ENCODE results near the gene TMIGD2.

DNA sequence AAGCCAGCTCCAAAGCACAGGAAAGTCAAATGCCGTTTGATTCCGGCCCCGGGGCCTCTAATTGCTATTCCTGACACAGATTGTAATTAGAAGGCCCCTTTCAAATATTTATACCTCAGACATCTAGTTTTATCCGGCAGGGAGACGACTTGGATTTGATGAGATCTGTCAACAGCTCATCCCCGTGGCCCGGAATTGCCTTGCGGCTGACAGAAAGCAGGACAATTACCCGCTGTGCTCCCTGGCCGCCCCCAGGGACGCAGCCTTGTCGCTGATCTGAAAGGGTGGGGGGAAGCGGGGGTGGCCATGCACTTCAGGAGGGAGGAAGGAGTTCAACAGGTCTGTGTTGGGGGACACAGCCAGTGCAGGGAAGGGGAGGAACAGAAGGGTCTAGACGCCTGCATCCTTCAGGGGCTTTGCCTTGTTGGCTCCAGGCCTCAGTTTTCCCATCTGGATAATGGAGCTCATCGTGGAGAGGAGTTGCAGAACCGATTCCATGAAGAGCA lies 24.9 kb downstream of the TMIGD2 start:
- no peak for TF ChIP-seq POLR2AphosphoS5 (IDR thresholded peaks at IDR 0.05; ENCODE audit: low read depth, low read length)
- TF ChIP-seq, protein P1, sequence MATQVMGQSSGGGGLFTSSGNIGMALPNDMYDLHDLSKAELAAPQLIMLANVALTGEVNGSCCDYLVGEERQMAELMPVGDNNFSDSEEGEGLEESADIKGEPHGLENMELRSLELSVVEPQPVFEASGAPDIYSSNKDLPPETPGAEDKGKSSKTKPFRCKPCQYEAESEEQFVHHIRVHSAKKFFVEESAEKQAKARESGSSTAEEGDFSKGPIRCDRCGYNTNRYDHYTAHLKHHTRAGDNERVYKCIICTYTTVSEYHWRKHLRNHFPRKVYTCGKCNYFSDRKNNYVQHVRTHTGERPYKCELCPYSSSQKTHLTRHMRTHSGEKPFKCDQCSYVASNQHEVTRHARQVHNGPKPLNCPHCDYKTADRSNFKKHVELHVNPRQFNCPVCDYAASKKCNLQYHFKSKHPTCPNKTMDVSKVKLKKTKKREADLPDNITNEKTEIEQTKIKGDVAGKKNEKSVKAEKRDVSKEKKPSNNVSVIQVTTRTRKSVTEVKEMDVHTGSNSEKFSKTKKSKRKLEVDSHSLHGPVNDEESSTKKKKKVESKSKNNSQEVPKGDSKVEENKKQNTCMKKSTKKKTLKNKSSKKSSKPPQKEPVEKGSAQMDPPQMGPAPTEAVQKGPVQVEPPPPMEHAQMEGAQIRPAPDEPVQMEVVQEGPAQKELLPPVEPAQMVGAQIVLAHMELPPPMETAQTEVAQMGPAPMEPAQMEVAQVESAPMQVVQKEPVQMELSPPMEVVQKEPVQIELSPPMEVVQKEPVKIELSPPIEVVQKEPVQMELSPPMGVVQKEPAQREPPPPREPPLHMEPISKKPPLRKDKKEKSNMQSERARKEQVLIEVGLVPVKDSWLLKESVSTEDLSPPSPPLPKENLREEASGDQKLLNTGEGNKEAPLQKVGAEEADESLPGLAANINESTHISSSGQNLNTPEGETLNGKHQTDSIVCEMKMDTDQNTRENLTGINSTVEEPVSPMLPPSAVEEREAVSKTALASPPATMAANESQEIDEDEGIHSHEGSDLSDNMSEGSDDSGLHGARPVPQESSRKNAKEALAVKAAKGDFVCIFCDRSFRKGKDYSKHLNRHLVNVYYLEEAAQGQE (IDR thresholded peaks at IDR 0.05; ENCODE audit: insufficient read depth in 1 of 2, low read depth in 2 of 2, low read length in 2 of 2), result no peak

All from PFSK-1 (cell line).